Kidney (tissue), 14 donors: ENCODE data around the gene KCTD15. TPM values are rescaled to one million over a fixed set of nuclear protein-coding genes. Genes with fewer than 3 reads are reported as not detected.

Source experiments
- DNase-seq, 5 donors: peaks; one replicate each; pipeline ENCODE4 v3.0.0-alpha.2; 2013 to 2020
- FAIRE-seq: peaks from 2 replicates; lab custom pipeline; 2012; peaks lifted over from hg19 to GRCh38; lab: Jason Lieb, UNC
- H3K27ac ChIP-seq, 2 donors: one replicate each; pipeline ENCODE4 v1.7.0; 2013; ENCODE audit warnings: low read depth in 2 of 2, low read length in 2 of 2, inconsistent platforms in 1 of 2
- H3K27me3 ChIP-seq: one replicate; pipeline ENCODE4 v1.7.1; 2013; ENCODE audit warnings: low read length, inconsistent platforms; ENCODE audit not compliant: control insufficient read depth, insufficient read depth
- H3K36me3 ChIP-seq, 3 donors: one replicate each; pipeline versions ENCODE4 v1.7.0 to v1.7.1; 2013; ENCODE audit warnings: low read length in 3 of 3, control low read depth in 1 of 3, inconsistent platforms in 1 of 3; ENCODE audit not compliant: insufficient read depth in 3 of 3, control insufficient read depth in 2 of 3
- H3K4me1 ChIP-seq, 3 donors: one replicate each; pipeline versions ENCODE4 v1.7.0 to v1.7.1; 2013; ENCODE audit warnings: low read length in 3 of 3, inconsistent platforms in 1 of 3, low read depth in 1 of 3; ENCODE audit not compliant: control insufficient read depth in 2 of 3, insufficient read depth in 2 of 3
- H3K4me3 ChIP-seq, 3 donors: one replicate each; pipeline versions ENCODE4 v1.7.0 to v1.8.1; 2013; ENCODE audit warnings: low read length in 3 of 3, control low read depth in 1 of 3, inconsistent platforms in 1 of 3
- H3K9ac ChIP-seq, 3 donors: one replicate each; pipeline versions ENCODE4 v1.7.0 to v1.7.1; 2013; ENCODE audit warnings: low read length in 3 of 3, control low read depth in 1 of 3, inconsistent platforms in 1 of 3
- H3K9me3 ChIP-seq, 3 donors: one replicate each; pipeline versions ENCODE4 v1.7.0 to v1.7.1; 2013; ENCODE audit warnings: low read length in 3 of 3, control low read depth in 1 of 3, inconsistent platforms in 1 of 3; ENCODE audit not compliant: control insufficient read depth in 2 of 3, insufficient read depth in 1 of 3
- intact Hi-C: fragments of 100-400 bp; cut with DNase I; formaldehyde crosslinking; loops from one replicate; pipeline ENCODE4 v1.11.1; 2022
- polyA plus RNA-seq: library from polyadenylated mRNA; stranded (reverse); fragments of 350-450 nt; fragmentation: Illumina TruSeq; extraction: RNeasy Lipid Tissue Mini Kit (QIAGEN cat#74804); gene quantifications from one replicate; pipeline ENCODE4 v1.2.3, GENCODE V29; 2014; ENCODE audit warnings: low read depth, low replicate concordance; ENCODE audit not compliant: insufficient read depth
- total RNA-seq: library from RNA; stranded (reverse); fragmentation: NEBNext Ultra II Directional; extraction: Animal tissue kit (Norgen Biotek cat#: 25700); gene quantifications from one replicate; pipeline ENCODE4 v1.2.1, GENCODE V29; 2021
- TF ChIP-seq, protein P1 (sequence below): IDR thresholded peaks from 3 replicates; pipeline ENCODE4 v1.5.1; 2012; ENCODE audit warnings: mild to moderate bottlenecking, moderate library complexity, borderline replicate concordance; ENCODE audit not compliant: insufficient read depth; ENCODE audit errors: extremely low read depth
- donor health status: control.
- donor health status: control.
- donor health status: control.
- donor health status: control.
- donor health status: control.
- donor health status: DM: yes; HTN: yes; CAD: no.
- donor health status: Normal renal cell carcinoma (clear cell type).

KCTD15 gene
- total and polyA plus RNA-seq, 2 donors from 2014 or later: 10.5 to 22.0 TPM

DNA sequence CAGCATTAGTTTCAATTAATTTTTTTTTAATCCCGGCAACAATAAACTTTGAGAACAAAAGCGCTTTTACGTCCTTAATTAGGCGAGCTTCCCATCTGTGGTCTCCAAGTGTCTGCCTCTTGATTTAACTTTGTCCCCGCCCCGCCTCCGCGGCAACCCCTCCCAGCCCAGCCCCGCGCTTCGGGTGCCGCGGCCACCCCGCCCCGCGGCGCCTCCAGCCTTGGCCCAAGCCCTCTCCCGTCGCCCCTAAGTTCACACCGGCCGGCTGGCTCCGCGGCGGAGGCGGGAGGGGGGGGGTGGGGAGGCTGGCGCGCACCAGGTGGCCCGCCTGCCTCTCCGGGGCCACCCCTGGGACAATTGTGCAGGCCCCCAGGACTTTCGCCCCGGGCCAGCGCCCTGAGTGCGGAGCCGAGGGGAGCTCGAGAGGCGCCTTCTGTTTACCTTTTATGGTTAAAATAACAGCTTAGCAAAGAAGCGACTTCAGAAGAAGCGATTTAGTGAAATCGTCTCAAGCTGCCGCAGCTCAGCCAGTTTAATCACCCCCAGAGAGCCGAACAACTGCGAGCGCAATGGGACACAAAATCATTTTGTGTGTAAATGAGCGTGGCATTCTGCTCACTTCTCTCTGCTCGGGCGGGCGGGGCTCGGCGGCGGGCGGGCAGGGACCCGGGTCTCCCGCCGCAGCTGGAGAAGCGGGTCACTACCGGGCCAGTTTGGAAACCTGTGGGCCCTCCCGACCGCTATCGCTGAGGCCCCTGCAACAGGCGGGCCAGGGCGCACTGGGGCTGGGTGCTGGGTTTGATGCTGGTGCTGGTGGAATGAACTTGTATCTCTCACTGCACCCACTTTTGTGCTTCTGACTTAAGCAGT, 1.4 kb downstream of the KCTD15 start:
- peak overlapping the region in 1 of 3 donors; percentile 51 for H3K9ac ChIP-seq
- peak overlapping the region; percentile 9 to 63 for H3K27ac ChIP-seq
- intact Hi-C loops: no loop called here
- no peaks in the 10 kb centered on the region for H3K27me3 ChIP-seq
- peak overlapping the region; percentile 54 to 74 (median 59) for H3K4me3 ChIP-seq
- no peak for FAIRE-seq
- H3K36me3 ChIP-seq: peaks cover 0 to 3% (median 0%) of the 10 kb centered on the region in 3 donors
- TF ChIP-seq, protein P1, sequence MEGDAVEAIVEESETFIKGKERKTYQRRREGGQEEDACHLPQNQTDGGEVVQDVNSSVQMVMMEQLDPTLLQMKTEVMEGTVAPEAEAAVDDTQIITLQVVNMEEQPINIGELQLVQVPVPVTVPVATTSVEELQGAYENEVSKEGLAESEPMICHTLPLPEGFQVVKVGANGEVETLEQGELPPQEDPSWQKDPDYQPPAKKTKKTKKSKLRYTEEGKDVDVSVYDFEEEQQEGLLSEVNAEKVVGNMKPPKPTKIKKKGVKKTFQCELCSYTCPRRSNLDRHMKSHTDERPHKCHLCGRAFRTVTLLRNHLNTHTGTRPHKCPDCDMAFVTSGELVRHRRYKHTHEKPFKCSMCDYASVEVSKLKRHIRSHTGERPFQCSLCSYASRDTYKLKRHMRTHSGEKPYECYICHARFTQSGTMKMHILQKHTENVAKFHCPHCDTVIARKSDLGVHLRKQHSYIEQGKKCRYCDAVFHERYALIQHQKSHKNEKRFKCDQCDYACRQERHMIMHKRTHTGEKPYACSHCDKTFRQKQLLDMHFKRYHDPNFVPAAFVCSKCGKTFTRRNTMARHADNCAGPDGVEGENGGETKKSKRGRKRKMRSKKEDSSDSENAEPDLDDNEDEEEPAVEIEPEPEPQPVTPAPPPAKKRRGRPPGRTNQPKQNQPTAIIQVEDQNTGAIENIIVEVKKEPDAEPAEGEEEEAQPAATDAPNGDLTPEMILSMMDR: no peak
- DNase-seq: peak; percentile 71 to 89 (median 85)
- H3K9me3 ChIP-seq: no peaks in the 10 kb centered on the region
- peaks cover 0 to 11% (median 6%) of the 10 kb centered on the region in 3 donors for H3K4me1 ChIP-seq

DNA sequence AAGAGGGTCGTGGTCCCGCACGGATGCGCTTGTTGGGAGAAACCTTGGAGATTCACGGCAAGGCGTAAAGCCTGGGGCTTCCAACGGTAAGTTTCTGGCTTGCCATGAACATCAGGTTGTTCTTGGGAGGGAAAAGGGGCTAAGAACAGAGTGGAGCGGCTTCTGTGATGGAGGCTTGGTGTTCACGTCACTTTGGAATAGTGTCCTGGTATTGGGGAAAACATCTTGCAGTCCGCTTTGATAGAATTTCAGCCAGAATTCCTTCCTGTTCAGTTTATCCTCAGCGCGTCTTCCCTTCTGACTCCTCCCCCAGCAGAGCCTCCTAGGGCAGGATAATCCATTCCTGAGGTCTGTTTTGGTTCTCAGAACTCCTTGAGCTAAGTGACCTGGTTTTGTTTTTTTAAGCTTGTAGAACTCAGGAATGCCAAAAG, 2.0 kb downstream of the KCTD15 start:
- Histone ChIP-seq H3K27ac (peak overlapping the region; percentile 6 to 9), H3K4me1 (peaks cover 0 to 11% (median 6%) of the 10 kb centered on the region in 3 donors), H3K9ac (peak overlapping the region in 1 of 3 donors; percentile 30), H3K27me3 (no peaks in the 10 kb centered on the region), H3K36me3 (peaks cover 0 to 3% (median 0%) of the 10 kb centered on the region in 3 donors), H3K9me3 (no peaks in the 10 kb centered on the region), H3K4me3 (peak overlapping the region; percentile 2 to 52 (median 48))
- TF ChIP-seq, protein P1: no peak
- no peak for FAIRE-seq
- intact Hi-C loops: no loop called here
- peak in 2 of 5 donors; percentile 47 to 64 for DNase-seq

DNA sequence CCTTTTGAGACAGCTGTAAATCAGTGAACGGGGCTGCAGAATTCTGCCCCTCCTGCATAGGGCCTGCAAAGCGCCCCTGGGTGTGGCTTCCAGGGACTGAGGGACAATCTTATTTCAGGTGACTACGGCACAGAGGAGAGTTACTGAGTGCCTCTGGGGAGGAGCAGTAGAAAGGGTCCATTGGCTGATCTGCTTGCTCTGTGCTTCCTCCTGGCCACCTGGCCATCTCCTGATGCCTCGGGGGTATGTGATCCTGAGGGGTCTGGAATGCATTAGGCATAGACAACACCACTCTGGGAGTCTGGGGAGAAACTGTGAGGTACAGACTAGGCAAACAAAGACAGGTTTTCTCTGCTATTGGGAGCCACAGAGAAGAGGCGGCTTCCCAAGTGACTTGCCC, 2.8 kb downstream of the KCTD15 start:
- Histone ChIP-seq H3K9ac (no peak overlapping the region), H3K27ac (peak overlapping the region in 1 of 2 donors; percentile 2), H3K4me3 (no peak overlapping the region), H3K27me3 (no peaks in the 10 kb centered on the region), H3K36me3 (peaks cover 0 to 3% (median 0%) of the 10 kb centered on the region in 3 donors), H3K9me3 (no peaks in the 10 kb centered on the region), H3K4me1 (peaks cover 0 to 10% (median 7%) of the 10 kb centered on the region in 3 donors)
- TF ChIP-seq, protein P1: no peak
- intact Hi-C loops: no loop called here
- DNase-seq (no peak), FAIRE-seq (no peak)
